Trophoblast cell (in vitro differentiated cells and primary cell): ENCODE results near the gene SLC6A1.
A peak's percentile ranks its signal among the peaks of the same experiment; 100 is the strongest.

ENCODE experiments used
- DNase-seq, 2 donors: peaks; one replicate each; pipeline ENCODE4 v3.0.0-alpha.2; 2016
- H2AFZ ChIP-seq: 2 replicates; pipeline ENCODE4 v1.6.1; 2013; ENCODE audit warnings: low read length, moderate library complexity, mild to moderate bottlenecking; ENCODE audit not compliant: insufficient read depth, poor library complexity
- H2AK5ac ChIP-seq: 2 replicates; pipeline ENCODE4 v1.6.1; 2013; ENCODE audit warnings: mild to moderate bottlenecking, low read length
- H2BK120ac ChIP-seq: 2 replicates; pipeline ENCODE4 v1.6.1; 2013; ENCODE audit warnings: low read length, mild to moderate bottlenecking, moderate library complexity; ENCODE audit not compliant: insufficient read depth, poor library complexity
- H2BK12ac ChIP-seq: 2 replicates; pipeline ENCODE4 v1.6.1; 2013; ENCODE audit warnings: mild to moderate bottlenecking, low read length, moderate library complexity
- H2BK5ac ChIP-seq: 2 replicates; pipeline ENCODE4 v1.6.1; 2013; ENCODE audit warnings: low read length, low read depth, moderate library complexity, mild to moderate bottlenecking; ENCODE audit not compliant: poor library complexity
- H3K14ac ChIP-seq: 2 replicates; pipeline ENCODE4 v1.6.1; 2013; ENCODE audit warnings: mild to moderate bottlenecking, low read length
- H3K18ac ChIP-seq: 2 replicates; pipeline ENCODE4 v1.6.1; 2013; ENCODE audit warnings: mild to moderate bottlenecking, low read length
- H3K23ac ChIP-seq: 2 replicates; pipeline ENCODE4 v1.6.1; 2013; ENCODE audit warnings: low read length
- H3K27ac ChIP-seq: 2 replicates; pipeline ENCODE4 v1.5.1; 2013; ENCODE audit warnings: low read depth, mild to moderate bottlenecking, inconsistent platforms, low read length, moderate library complexity
- H3K27me3 ChIP-seq: 2 replicates; pipeline ENCODE4 v1.6.1; 2013; ENCODE audit warnings: inconsistent platforms, mild to moderate bottlenecking, low read length, moderate library complexity; ENCODE audit not compliant: insufficient read depth
- H3K36me3 ChIP-seq, 2 experiments: 1 replicate in 1 of 2; 2 replicates in 1 of 2; pipeline ENCODE4 v1.6.1; 2013; ENCODE audit warnings: low read length in 2 of 2, mild to moderate bottlenecking in 2 of 2, moderate library complexity in 1 of 2; ENCODE audit not compliant: insufficient read depth in 2 of 2, control insufficient read depth in 1 of 2
- H3K4ac ChIP-seq: 2 replicates; pipeline ENCODE4 v1.6.1; 2013; ENCODE audit warnings: low read depth, mild to moderate bottlenecking, low read length, moderate library complexity
- H3K4me1 ChIP-seq, 2 experiments: 1 replicate in 1 of 2; 2 replicates in 1 of 2; pipeline ENCODE4 v1.6.1; 2013; ENCODE audit warnings: low read length in 2 of 2, mild to moderate bottlenecking in 2 of 2, moderate library complexity in 1 of 2; ENCODE audit not compliant: insufficient read depth in 2 of 2, control insufficient read depth in 1 of 2
- H3K4me2 ChIP-seq: 2 replicates; pipeline ENCODE4 v1.6.1; 2013; ENCODE audit warnings: inconsistent platforms, mild to moderate bottlenecking, low read length, moderate library complexity
- H3K4me3 ChIP-seq: 2 replicates; pipeline ENCODE4 v1.5.1; 2013; ENCODE audit warnings: mild to moderate bottlenecking, low read depth, low read length, inconsistent platforms
- H3K79me1 ChIP-seq: one replicate; pipeline ENCODE4 v1.6.1; 2013; ENCODE audit warnings: low read length
- H3K79me2 ChIP-seq: 2 replicates; pipeline ENCODE4 v1.6.1; 2013; ENCODE audit warnings: low read length, mild to moderate bottlenecking; ENCODE audit not compliant: control insufficient read depth, insufficient read depth, poor library complexity
- H3K9ac ChIP-seq: 2 replicates; pipeline ENCODE4 v1.6.1; 2013; ENCODE audit warnings: mild to moderate bottlenecking, low read length
- H3K9me3 ChIP-seq: 2 replicates; pipeline ENCODE4 v1.6.1; 2013; ENCODE audit warnings: low read depth, mild to moderate bottlenecking, control low read depth, inconsistent platforms, low read length; ENCODE audit not compliant: insufficient read depth
- H4K12ac ChIP-seq: 2 replicates; pipeline ENCODE4 v1.6.1; 2013; ENCODE audit warnings: low read depth, mild to moderate bottlenecking, low read length, moderate library complexity
- H4K8ac ChIP-seq: 2 replicates; pipeline ENCODE4 v1.6.1; 2013; ENCODE audit warnings: low read depth, mild to moderate bottlenecking, low read length, moderate library complexity
- H4K91ac ChIP-seq: one replicate; pipeline ENCODE4 v1.6.1; 2013; ENCODE audit warnings: low read depth, mild to moderate bottlenecking, low read length, moderate library complexity
- WGBS: extraction: QIAGEN DNeasy Blood & Tissue Kit; methylation state at CpG from one replicate; pipeline ENCODE4 v1.1.7; 2013; ENCODE audit warnings: missing lambda C conversion rate; ENCODE audit not compliant: insufficient read length, insufficient coverage; ENCODE audit errors: extremely low coverage; 5-methylcytosine and 5-hydroxymethylcytosine counted together

SLC6A1 gene

GRCh38 chr3:10975695-10976234 is 16.8 kb upstream of the SLC6A1 start:
- no peaks in the 10 kb centered on the region for H3K4me1 ChIP-seq
- no peak overlapping the region for H4K8ac ChIP-seq
- H3K27me3 ChIP-seq, result no peaks in the 10 kb centered on the region
- H3K9ac ChIP-seq, result no peak overlapping the region
- H3K4me3 ChIP-seq, result no peak overlapping the region
- no peak for DNase-seq
- H3K79me1 ChIP-seq, result no peaks in the 10 kb centered on the region
- no peak overlapping the region for H4K12ac ChIP-seq
- H3K18ac ChIP-seq, result no peak overlapping the region
- no peak overlapping the region for H2BK5ac ChIP-seq
- H3K79me2 ChIP-seq, result no peaks in the 10 kb centered on the region
- no peak overlapping the region for H4K91ac ChIP-seq
- no peak overlapping the region for H2BK12ac ChIP-seq
- H3K27ac ChIP-seq, result no peak overlapping the region
- H3K14ac ChIP-seq, result no peak overlapping the region
- no peak overlapping the region for H2BK120ac ChIP-seq
- H3K23ac ChIP-seq, result no peak overlapping the region
- H3K4me2 ChIP-seq, result no peak overlapping the region
- no peak overlapping the region for H2AK5ac ChIP-seq
- H3K4ac ChIP-seq, result no peak overlapping the region
- H3K9me3 ChIP-seq, result peaks cover 4% of the 10 kb centered on the region
- no CpG with 5 or more reads among the region's 1 CpG for WGBS
- no peaks in the 10 kb centered on the region for H3K36me3 ChIP-seq
- no peak overlapping the region for H2AFZ ChIP-seq

- Histone ChIP-seq H3K4ac (no peak overlapping the region), H3K9ac (no peak overlapping the region), H3K79me2 (no peaks in the 10 kb centered on the region), H4K8ac (no peak overlapping the region), H3K27ac (no peak overlapping the region), H3K4me1 (no peaks in the 10 kb centered on the region), H3K9me3 (peaks cover 4% of the 10 kb centered on the region), H3K23ac (no peak overlapping the region), H2AFZ (no peak overlapping the region), H3K27me3 (no peaks in the 10 kb centered on the region), H3K36me3 (no peaks in the 10 kb centered on the region), H4K12ac (no peak overlapping the region), H3K4me2 (no peak overlapping the region), H2AK5ac (no peak overlapping the region), H3K79me1 (no peaks in the 10 kb centered on the region), H2BK120ac (no peak overlapping the region), H2BK12ac (no peak overlapping the region), H2BK5ac (no peak overlapping the region), H3K14ac (no peak overlapping the region), H3K4me3 (no peak overlapping the region), H3K18ac (no peak overlapping the region), H4K91ac (no peak overlapping the region)
- no peak for DNase-seq
- WGBS, result no CpG with 5 or more reads among the region's 1 CpG
Measured at GRCh38 chr3:10976770-10977169, 15.8 kb upstream of the SLC6A1 start.

GRCh38 chr3:10977892-10978510 is 14.5 kb upstream of the SLC6A1 start:
- DNase-seq, result peak in 1 of 2 donors; percentile 14
- Histone ChIP-seq H2BK120ac (no peak overlapping the region), H3K23ac (no peak overlapping the region), H3K9ac (no peak overlapping the region), H2AK5ac (no peak overlapping the region), H3K27me3 (no peaks in the 10 kb centered on the region), H3K4me3 (no peak overlapping the region), H3K9me3 (peaks cover 4% of the 10 kb centered on the region), H3K27ac (no peak overlapping the region), H4K12ac (no peak overlapping the region), H4K91ac (no peak overlapping the region), H4K8ac (no peak overlapping the region), H2BK5ac (no peak overlapping the region), H3K4me1 (no peaks in the 10 kb centered on the region), H3K4me2 (no peak overlapping the region), H3K79me2 (no peaks in the 10 kb centered on the region), H2BK12ac (no peak overlapping the region), H3K79me1 (no peaks in the 10 kb centered on the region), H3K14ac (no peak overlapping the region), H3K4ac (no peak overlapping the region), H3K18ac (no peak overlapping the region), H3K36me3 (no peaks in the 10 kb centered on the region), H2AFZ (no peak overlapping the region)
- no CpG with 5 or more reads among the region's 10 CpGs for WGBS

GRCh38 chr3:10978956-10979355 is 13.6 kb upstream of the SLC6A1 start:
- H2BK5ac ChIP-seq, result no peak overlapping the region

More at GRCh38 chr3:10978956-10979355, 13.6 kb upstream of the SLC6A1 start:
- H4K12ac ChIP-seq, result no peak overlapping the region
- H3K9me3 ChIP-seq, result peaks cover 4% of the 10 kb centered on the region
- no peaks in the 10 kb centered on the region for H3K4me1 ChIP-seq
- no peaks in the 10 kb centered on the region for H3K27me3 ChIP-seq
- no peak overlapping the region for H3K4ac ChIP-seq
- H4K8ac ChIP-seq, result no peak overlapping the region
- H3K18ac ChIP-seq, result no peak overlapping the region
- DNase-seq, result no peak
- no peak overlapping the region for H3K9ac ChIP-seq
- H3K36me3 ChIP-seq, result no peaks in the 10 kb centered on the region
- no peak overlapping the region for H3K23ac ChIP-seq
- no peak overlapping the region for H2AFZ ChIP-seq
- no peaks in the 10 kb centered on the region for H3K79me2 ChIP-seq
- no peak overlapping the region for H2AK5ac ChIP-seq
- H4K91ac ChIP-seq, result no peak overlapping the region
- H3K4me2 ChIP-seq, result no peak overlapping the region
- no peak overlapping the region for H2BK120ac ChIP-seq
- no peaks in the 10 kb centered on the region for H3K79me1 ChIP-seq
- WGBS, result no CpG with 5 or more reads among the region's 7 CpGs
- H3K4me3 ChIP-seq, result no peak overlapping the region
- no peak overlapping the region for H2BK12ac ChIP-seq
- H3K27ac ChIP-seq, result no peak overlapping the region
- no peak overlapping the region for H3K14ac ChIP-seq
